SK-N-SH (cell line): Measurements from ENCODE around the gene BCLAF3. TPM values are rescaled to one million over a fixed set of nuclear protein-coding genes. Genes with fewer than 3 reads are reported as not detected.

Experiments used
- polyA plus RNA-seq, 3 experiments: library from polyadenylated mRNA; depleted of rRNA; stranded (reverse); fragments of >200 nt; gene quantifications; 2 replicates each; pipeline ENCODE4 v1.2.3, GENCODE V29; 2012
- small RNA-seq, 7 experiments: library from RNA; depleted of rRNA; stranded (forward); fragments of <200 nt; gene quantifications; one replicate each; pipeline ENCODE3, GENCODE V24; 2012

Gene BCLAF3
- polyA plus RNA-seq, 1 of the 3 experiments (the other 2 are of a cell fraction): 1.1 TPM

Small RNA genes lying within 50 kb of the gene (small RNA-seq; reads per million reads assigned to genes)
- 0.23 to 19.2 (median 8.4) reads per million in 7 experiments for gene MIR23C
- gene RF00019: 0 reads per million in 7 experiments

Other genes with a start within 250 kb of the BCLAF3 start
- gene SH3KBP1, start 103.5 kb downstream of the BCLAF3 start, polyA plus RNA-seq (2012; rRNA removed): 24.8 and 27.9 TPM in 2 replicates
- 1.0 and 2.7 TPM in 2 replicates for gene MAP7D2, start 125.8 kb upstream of the BCLAF3 start, polyA plus RNA-seq (2012; rRNA removed)
- 18.2 and 21.6 TPM in 2 replicates for gene EIF1AX, start 150.8 kb upstream of the BCLAF3 start, polyA plus RNA-seq (2012; rRNA removed)